ENCODE measurements around the gene ITK. TPM values are rescaled to one million over a fixed set of nuclear protein-coding genes. Genes with fewer than 3 reads are reported as not detected.
"Not testable (repeated sequence)": the region's sequence is repeated elsewhere in the genome, so short reads cannot be mapped to it uniquely, and the experiment has no call there.

Gene ITK
- total RNA-seq, 1 donor from 2014 or later, result not detected

GRCh38 chr5:157233515-157233914 lies 52.9 kb downstream of the ITK start:
- no peak for FAIRE-seq

GRCh38 chr5:157236423-157236822 lies 55.8 kb downstream of the ITK start:
- no peak overlapping the region for H3K4me3 ChIP-seq (ENCODE audit: low read depth, low read length)
- DNase-seq (ENCODE audit: low read depth) (no peak), FAIRE-seq (no peak)
- no peaks in the 10 kb centered on the region for H3K27me3 ChIP-seq (ENCODE audit: control insufficient read depth, insufficient read depth, low read length)
- no peaks in the 10 kb centered on the region for H3K36me3 ChIP-seq (ENCODE audit: control insufficient read depth, insufficient read depth, low read length)
- no peak for TF ChIP-seq CTCF (IDR thresholded peaks at IDR 0.05; ENCODE audit: insufficient read depth, low read length, severe bottlenecking)

More at GRCh38 chr5:157233515-157233914, 52.9 kb downstream of the ITK start:
- Histone ChIP-seq H3K36me3 (ENCODE audit: control insufficient read depth, insufficient read depth, low read length) (no peaks in the 10 kb centered on the region), H3K27me3 (ENCODE audit: control insufficient read depth, insufficient read depth, low read length) (no peaks in the 10 kb centered on the region), H3K4me3 (ENCODE audit: low read depth, low read length) (no peak overlapping the region)
- DNase-seq (ENCODE audit: low read depth), result no peak
- no peak for TF ChIP-seq CTCF (IDR thresholded peaks at IDR 0.05; ENCODE audit: insufficient read depth, low read length, severe bottlenecking)

- DNase-seq (ENCODE audit: low read depth), result no peak
- Histone ChIP-seq H3K27me3 (ENCODE audit: control insufficient read depth, insufficient read depth, low read length) (no peaks in the 10 kb centered on the region), H3K36me3 (ENCODE audit: control insufficient read depth, insufficient read depth, low read length) (no peaks in the 10 kb centered on the region), H3K4me3 (ENCODE audit: low read depth, low read length) (no peak overlapping the region)
- FAIRE-seq, result no peak
- no peak for TF ChIP-seq CTCF (IDR thresholded peaks at IDR 0.05; ENCODE audit: insufficient read depth, low read length, severe bottlenecking)
Measured at GRCh38 chr5:157241483-157241882, 60.8 kb downstream of the ITK start.

- not testable (repeated sequence) for H3K4me3 ChIP-seq (ENCODE audit: low read depth, low read length); DNase-seq (ENCODE audit: low read depth); FAIRE-seq; H3K27me3 ChIP-seq (ENCODE audit: control insufficient read depth, insufficient read depth, low read length); H3K36me3 ChIP-seq (ENCODE audit: control insufficient read depth, insufficient read depth, low read length)
Measured at GRCh38 chr5:157244704-157245103, 64.1 kb downstream of the ITK start.

GRCh38 chr5:157245476-157245875 lies 64.8 kb downstream of the ITK start:
- H3K4me3 ChIP-seq (ENCODE audit: low read depth, low read length), result no peak overlapping the region
- H3K27me3 ChIP-seq (ENCODE audit: control insufficient read depth, insufficient read depth, low read length), result no peaks in the 10 kb centered on the region
- no peaks in the 10 kb centered on the region for H3K36me3 ChIP-seq (ENCODE audit: control insufficient read depth, insufficient read depth, low read length)
- DNase-seq (ENCODE audit: low read depth) (peak; percentile 35), FAIRE-seq (no peak)
- TF ChIP-seq CTCF (IDR thresholded peaks at IDR 0.05; ENCODE audit: insufficient read depth, low read length, severe bottlenecking), result no peak

- no peak for FAIRE-seq
- no peak for DNase-seq (ENCODE audit: low read depth)
- H3K36me3 ChIP-seq (ENCODE audit: control insufficient read depth, insufficient read depth, low read length), result no peaks in the 10 kb centered on the region
- H3K4me3 ChIP-seq (ENCODE audit: low read depth, low read length), result no peak overlapping the region
- H3K27me3 ChIP-seq (ENCODE audit: control insufficient read depth, insufficient read depth, low read length), result no peaks in the 10 kb centered on the region
- TF ChIP-seq CTCF (IDR thresholded peaks at IDR 0.05; ENCODE audit: insufficient read depth, low read length, severe bottlenecking), result no peak
Measured at GRCh38 chr5:157245886-157246285, 65.2 kb downstream of the ITK start.

Measured in bronchial epithelial cell (primary cell).